SJCRH30 (cell line): Measurements from ENCODE around the gene NTMT2. TPM values are rescaled to one million over a fixed set of nuclear protein-coding genes. Genes with fewer than 3 reads are reported as not detected.

Experiments
- DNase-seq, 2 experiments: peaks; one replicate each; pipeline ENCODE4 v3.0.0-alpha.2; 2015 to 2020
- H3K27ac ChIP-seq: fragments of 250-450 bp; sonication (Bioruptor Pico); 2 replicates; pipeline ENCODE4 v1.5.1; 2020; ENCODE audit warnings: mild to moderate bottlenecking, moderate library complexity
- H3K27me3 ChIP-seq: fragments of 250-450 bp; sonication (Bioruptor Pico); 2 replicates; pipeline ENCODE4 v1.5.1; 2020; ENCODE audit warnings: mild to moderate bottlenecking, moderate library complexity
- H3K36me3 ChIP-seq: fragments of 250-450 bp; sonication (Bioruptor Pico); 2 replicates; pipeline ENCODE4 v1.5.1; 2020; ENCODE audit warnings: mild to moderate bottlenecking, moderate library complexity
- H3K4me1 ChIP-seq: fragments of 250-450 bp; sonication (Bioruptor Pico); 2 replicates; pipeline ENCODE4 v1.5.1; 2020; ENCODE audit warnings: mild to moderate bottlenecking, moderate library complexity
- H3K4me3 ChIP-seq: fragments of 250-450 bp; sonication (Bioruptor Pico); 2 replicates; pipeline ENCODE4 v1.5.1; 2020; ENCODE audit warnings: mild to moderate bottlenecking, moderate library complexity
- H3K9me3 ChIP-seq: fragments of 250-450 bp; sonication (Bioruptor Pico); replicated peaks from 2 replicates; pipeline ENCODE4 v1.5.1; 2020; ENCODE audit warnings: mild to moderate bottlenecking, moderate library complexity
- total RNA-seq: library from RNA; depleted of rRNA; stranded (reverse); fragments of >200 nt; shearing (Covaris generic); gene quantifications from 2 replicates; pipeline ENCODE4 v1.2.3, GENCODE V29; 2014

Gene NTMT2
- total RNA-seq, 1 experiment from 2014 or later = not detected

DNA sequence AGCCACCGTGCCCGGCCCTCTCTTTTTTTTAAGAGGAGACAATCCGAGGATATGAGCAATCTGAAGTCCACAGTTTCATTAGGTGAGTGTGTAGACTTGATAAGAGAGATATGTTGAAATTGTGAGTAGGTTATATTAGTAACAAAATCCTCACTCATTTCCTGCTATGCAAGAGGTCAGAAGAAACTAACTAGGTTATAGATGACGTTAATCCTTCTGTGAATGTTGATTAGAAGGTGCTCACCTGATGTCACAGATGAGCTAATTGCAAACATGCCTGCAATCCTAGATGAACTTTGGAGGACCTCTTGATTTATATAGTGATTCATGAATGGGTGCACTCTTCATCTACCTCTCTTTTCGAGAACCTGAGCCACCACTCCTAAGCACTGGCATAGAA, 29.3 kb downstream of the NTMT2 start:
- Histone ChIP-seq H3K36me3 (no peaks in the 10 kb centered on the region), H3K27ac (no peak overlapping the region)

GRCh38 chr1:170175484-170175883, 29.7 kb downstream of the NTMT2 start:
- Histone ChIP-seq H3K4me1 (no peaks in the 10 kb centered on the region), H3K9me3 (no peaks in the 10 kb centered on the region), H3K27me3 (no peaks in the 10 kb centered on the region), H3K4me3 (no peak overlapping the region), H3K36me3 (no peaks in the 10 kb centered on the region), H3K27ac (no peak overlapping the region)
- no peak for DNase-seq

More for the DNA sequence above, 29.3 kb downstream of the NTMT2 start:
- H3K27me3 ChIP-seq = no peaks in the 10 kb centered on the region
- DNase-seq = no peak
- H3K9me3 ChIP-seq = no peaks in the 10 kb centered on the region
- no peaks in the 10 kb centered on the region for H3K4me1 ChIP-seq
- H3K4me3 ChIP-seq = no peak overlapping the region

DNA sequence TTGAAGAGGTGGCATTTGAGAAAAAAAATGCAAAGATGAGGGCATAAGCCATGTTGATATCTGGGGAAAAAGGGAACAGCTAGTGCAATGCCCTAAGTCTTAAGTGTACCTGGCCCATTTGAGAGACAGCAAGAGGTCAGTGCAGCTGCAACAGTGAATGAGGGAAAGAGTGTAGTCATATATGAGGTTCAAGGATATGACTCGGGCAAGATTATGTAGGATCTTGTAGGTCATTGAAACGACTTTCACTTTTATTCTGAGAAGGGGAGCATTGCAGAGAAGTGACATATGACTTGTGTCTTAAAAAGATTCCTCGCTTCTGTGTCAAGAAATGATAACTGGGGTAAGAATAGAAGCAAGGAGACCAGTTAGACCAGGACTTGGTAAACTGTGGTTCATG, 31.0 kb downstream of the NTMT2 start:
- no peaks in the 10 kb centered on the region for H3K27me3 ChIP-seq
- H3K9me3 ChIP-seq = no peaks in the 10 kb centered on the region
- H3K4me1 ChIP-seq = no peaks in the 10 kb centered on the region
- no peak for DNase-seq
- H3K27ac ChIP-seq = no peak overlapping the region
- H3K36me3 ChIP-seq = no peaks in the 10 kb centered on the region
- no peak overlapping the region for H3K4me3 ChIP-seq

- DNase-seq = no peak
- no peak overlapping the region for H3K27ac ChIP-seq
- no peaks in the 10 kb centered on the region for H3K4me1 ChIP-seq
- H3K4me3 ChIP-seq = no peak overlapping the region
- H3K9me3 ChIP-seq = no peaks in the 10 kb centered on the region
- no peaks in the 10 kb centered on the region for H3K27me3 ChIP-seq
- no peaks in the 10 kb centered on the region for H3K36me3 ChIP-seq
Observed at GRCh38 chr1:170182442-170182841, 36.7 kb downstream of the NTMT2 start.

- H3K36me3 ChIP-seq = no peaks in the 10 kb centered on the region
- H3K4me1 ChIP-seq = no peaks in the 10 kb centered on the region
- no peaks in the 10 kb centered on the region for H3K9me3 ChIP-seq
- no peak overlapping the region for H3K27ac ChIP-seq
- no peaks in the 10 kb centered on the region for H3K27me3 ChIP-seq
- H3K4me3 ChIP-seq = no peak overlapping the region
- no peak for DNase-seq
Observed at GRCh38 chr1:170192546-170192945, 46.8 kb downstream of the NTMT2 start.

DNA sequence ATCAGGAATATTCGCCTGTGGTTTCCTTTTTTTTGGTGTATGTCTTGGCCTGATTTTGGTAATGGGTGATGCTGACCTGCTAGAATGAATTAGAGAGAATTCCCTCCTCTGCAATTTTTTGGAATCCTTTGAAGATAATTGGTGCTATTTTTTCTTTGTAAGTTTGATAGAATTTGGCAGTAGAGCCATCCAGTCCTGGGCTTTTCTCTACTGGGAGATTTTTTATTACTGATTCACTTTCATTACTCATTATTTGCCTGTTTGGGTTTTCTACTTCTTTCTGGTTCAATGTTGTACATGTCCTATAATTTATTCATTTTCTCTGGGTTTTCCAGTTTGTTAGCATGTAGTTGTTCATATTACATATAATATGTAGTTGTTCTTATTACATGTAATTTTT, 48.7 kb downstream of the NTMT2 start:
- no peak for DNase-seq

GRCh38 chr1:170196490-170197236, 50.9 kb downstream of the NTMT2 start:
- H3K9me3 ChIP-seq = no peaks in the 10 kb centered on the region
- no peaks in the 10 kb centered on the region for H3K4me1 ChIP-seq
- no peak overlapping the region for H3K4me3 ChIP-seq
- no peaks in the 10 kb centered on the region for H3K36me3 ChIP-seq
- no peaks in the 10 kb centered on the region for H3K27me3 ChIP-seq
- no peak overlapping the region for H3K27ac ChIP-seq
- peak in 1 of 2 experiments; percentile 9 for DNase-seq

More for the DNA sequence above, 48.7 kb downstream of the NTMT2 start:
- Histone ChIP-seq H3K4me1 (no peaks in the 10 kb centered on the region), H3K4me3 (no peak overlapping the region), H3K27me3 (no peaks in the 10 kb centered on the region), H3K36me3 (no peaks in the 10 kb centered on the region), H3K9me3 (no peaks in the 10 kb centered on the region), H3K27ac (no peak overlapping the region)

GRCh38 chr1:170198090-170198489, 52.3 kb downstream of the NTMT2 start:
- no peak overlapping the region for H3K4me3 ChIP-seq
- no peak overlapping the region for H3K27ac ChIP-seq
- DNase-seq = no peak

DNA sequence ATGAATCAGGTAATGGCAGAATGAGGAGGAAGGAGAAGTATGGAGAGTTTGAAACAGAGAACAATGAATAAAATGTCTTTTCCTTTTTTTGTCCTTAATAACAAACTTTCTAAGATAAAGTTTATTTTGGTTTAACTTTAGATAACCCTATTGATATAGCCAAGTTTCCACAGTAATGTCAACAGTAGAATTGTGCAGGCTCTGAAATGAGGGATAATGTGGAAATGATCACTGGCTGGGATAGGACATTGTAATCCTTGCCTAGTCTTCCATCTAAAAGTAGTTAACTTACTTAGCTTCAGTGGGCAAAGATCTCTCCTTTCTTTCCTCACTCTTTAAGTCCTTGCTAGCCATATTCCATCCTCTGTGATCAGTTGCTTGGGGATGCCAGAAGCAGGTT, 52.8 kb downstream of the NTMT2 start:
- Histone ChIP-seq H3K9me3 (no peaks in the 10 kb centered on the region), H3K36me3 (no peaks in the 10 kb centered on the region), H3K4me3 (no peak overlapping the region), H3K27me3 (no peaks in the 10 kb centered on the region), H3K27ac (no peak overlapping the region), H3K4me1 (no peaks in the 10 kb centered on the region)
- DNase-seq = no peak

More at GRCh38 chr1:170198090-170198489, 52.3 kb downstream of the NTMT2 start:
- Histone ChIP-seq H3K4me1 (no peaks in the 10 kb centered on the region), H3K36me3 (no peaks in the 10 kb centered on the region), H3K9me3 (no peaks in the 10 kb centered on the region), H3K27me3 (no peaks in the 10 kb centered on the region)

DNA sequence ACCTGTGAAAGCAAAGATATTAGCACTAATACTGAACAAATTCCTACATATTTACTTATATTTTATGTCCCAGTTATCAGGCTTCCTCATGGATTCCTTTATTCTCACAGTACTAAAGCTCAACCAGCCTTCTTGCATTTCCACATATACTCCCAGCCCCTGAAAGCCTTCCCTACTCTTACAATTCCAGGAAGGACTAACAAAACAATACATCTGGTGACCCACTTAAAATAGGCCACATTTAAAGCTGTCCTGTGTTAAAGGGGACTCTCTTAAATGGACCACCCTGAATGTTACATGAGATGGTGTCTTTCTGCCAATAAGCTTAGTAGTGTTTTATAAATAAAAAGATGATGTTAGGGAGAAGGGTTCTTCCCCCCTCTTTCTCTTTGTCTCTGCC, 54.4 kb downstream of the NTMT2 start:
- H3K4me1 ChIP-seq = no peaks in the 10 kb centered on the region
- H3K27ac ChIP-seq = no peak overlapping the region
- H3K27me3 ChIP-seq = no peaks in the 10 kb centered on the region
- no peaks in the 10 kb centered on the region for H3K9me3 ChIP-seq
- no peaks in the 10 kb centered on the region for H3K36me3 ChIP-seq
- no peak overlapping the region for H3K4me3 ChIP-seq
- DNase-seq = no peak

- DNase-seq = peak in 1 of 2 experiments; percentile 1
- no peaks in the 10 kb centered on the region for H3K9me3 ChIP-seq
- H3K4me1 ChIP-seq = no peaks in the 10 kb centered on the region
- H3K4me3 ChIP-seq = no peak overlapping the region
- no peak overlapping the region for H3K27ac ChIP-seq
- no peaks in the 10 kb centered on the region for H3K36me3 ChIP-seq
- no peaks in the 10 kb centered on the region for H3K27me3 ChIP-seq
Observed at GRCh38 chr1:170200621-170201397, 55.0 kb downstream of the NTMT2 start.

- no peak overlapping the region for H3K27ac ChIP-seq
Observed at GRCh38 chr1:170203693-170204092, 57.9 kb downstream of the NTMT2 start.

DNA sequence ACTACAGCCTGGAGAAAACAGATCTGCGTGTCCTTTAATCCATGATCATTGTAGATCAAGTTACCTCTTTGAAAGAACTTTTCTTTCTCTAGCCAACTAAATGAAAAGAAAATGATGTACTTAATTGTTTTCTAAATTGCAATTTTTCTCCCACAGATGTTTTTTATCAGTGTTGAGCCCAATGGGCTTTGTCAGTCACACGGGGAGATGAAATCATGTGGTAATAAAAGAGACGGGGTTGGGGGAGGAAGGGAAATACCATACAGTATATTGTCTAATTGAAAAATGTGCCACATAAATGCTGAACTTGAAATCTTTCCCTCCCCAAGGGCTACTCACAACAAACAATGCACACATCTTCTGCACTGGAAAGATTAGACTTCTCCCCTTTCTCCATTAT, 58.4 kb downstream of the NTMT2 start:
- H3K9me3 ChIP-seq = no peaks in the 10 kb centered on the region

More at GRCh38 chr1:170203693-170204092, 57.9 kb downstream of the NTMT2 start:
- Histone ChIP-seq H3K9me3 (no peaks in the 10 kb centered on the region), H3K36me3 (no peaks in the 10 kb centered on the region), H3K4me1 (no peaks in the 10 kb centered on the region), H3K27me3 (no peaks in the 10 kb centered on the region), H3K4me3 (no peak overlapping the region)
- DNase-seq = no peak

GRCh38 chr1:170205301-170205700, 59.5 kb downstream of the NTMT2 start:
- Histone ChIP-seq H3K9me3 (no peaks in the 10 kb centered on the region), H3K27me3 (no peaks in the 10 kb centered on the region), H3K36me3 (no peaks in the 10 kb centered on the region), H3K4me1 (no peaks in the 10 kb centered on the region), H3K27ac (no peak overlapping the region), H3K4me3 (no peak overlapping the region)
- DNase-seq = no peak

More for the DNA sequence above, 58.4 kb downstream of the NTMT2 start:
- Histone ChIP-seq H3K4me3 (no peak overlapping the region), H3K27me3 (no peaks in the 10 kb centered on the region), H3K4me1 (no peaks in the 10 kb centered on the region), H3K36me3 (no peaks in the 10 kb centered on the region), H3K27ac (no peak overlapping the region)
- no peak for DNase-seq

GRCh38 chr1:170209125-170209524, 63.4 kb downstream of the NTMT2 start:
- Histone ChIP-seq H3K9me3 (no peaks in the 10 kb centered on the region), H3K36me3 (no peaks in the 10 kb centered on the region), H3K4me3 (no peak overlapping the region), H3K4me1 (no peaks in the 10 kb centered on the region), H3K27ac (no peak overlapping the region), H3K27me3 (no peaks in the 10 kb centered on the region)
- no peak for DNase-seq
